GM18502 (cell line): ENCODE data around the gene TMEM263.
"Not testable (repeated sequence)": the region's sequence is repeated elsewhere in the genome, so short reads cannot be mapped to it uniquely, and the experiment has no call there.

Experiments
- ATAC-seq: cut with Tn5 transposase; IDR thresholded peaks from one replicate; pipeline ENCODE4 v1.9.1; 2021; ENCODE audit warnings: mild to moderate bottlenecking; ENCODE audit not compliant: unreplicated experiment, poor library complexity

The TMEM263 gene

GRCh38 chr12:106955377-106956047 lies at the start of gene TMEM263:
TMEM263 (plus strand) TSS chr12:106955907; CDS start chr12:106967117, 11,210 bp downstream.
- ATAC-seq = peak; percentile 82

GRCh38 chr12:106906715-106907114 lies 49.0 kb upstream of the TMEM263 start:
- ATAC-seq = no peak

- ATAC-seq = no peak
Observed at GRCh38 chr12:106907411-106907810, 48.3 kb upstream of the TMEM263 start.

GRCh38 chr12:106907846-106908245 lies 47.9 kb upstream of the TMEM263 start:
- ATAC-seq = no peak

GRCh38 chr12:106908561-106908960 lies 47.1 kb upstream of the TMEM263 start:
- no peak for ATAC-seq

GRCh38 chr12:106910202-106910601 lies 45.5 kb upstream of the TMEM263 start:
- peak; percentile 75 for ATAC-seq

GRCh38 chr12:106911581-106911980 lies 44.1 kb upstream of the TMEM263 start:
- ATAC-seq = no peak

GRCh38 chr12:106913456-106913855 lies 42.3 kb upstream of the TMEM263 start:
- no peak for ATAC-seq

- ATAC-seq = peak; percentile 71
Observed at GRCh38 chr12:106914796-106915634, 40.7 kb upstream of the TMEM263 start.

- no peak for ATAC-seq
Observed at GRCh38 chr12:106915635-106916026, 40.1 kb upstream of the TMEM263 start.

GRCh38 chr12:106917503-106917902 lies 38.2 kb upstream of the TMEM263 start:
- no peak for ATAC-seq

GRCh38 chr12:106918746-106919145 lies 37.0 kb upstream of the TMEM263 start:
- ATAC-seq = no peak

GRCh38 chr12:106919910-106920544 lies 35.7 kb upstream of the TMEM263 start:
- no peak for ATAC-seq

- not testable (repeated sequence) for ATAC-seq
Observed at GRCh38 chr12:106921976-106922375, 33.7 kb upstream of the TMEM263 start.

GRCh38 chr12:106923594-106923993 lies 32.1 kb upstream of the TMEM263 start:
- not testable (repeated sequence) for ATAC-seq

GRCh38 chr12:106924268-106924861 lies 31.3 kb upstream of the TMEM263 start:
- no peak for ATAC-seq

GRCh38 chr12:106926657-106927056 lies 29.1 kb upstream of the TMEM263 start:
- ATAC-seq = no peak

GRCh38 chr12:106934277-106934676 lies 21.4 kb upstream of the TMEM263 start:
- no peak for ATAC-seq

- no peak for ATAC-seq
Observed at GRCh38 chr12:106941481-106942156, 14.1 kb upstream of the TMEM263 start.

- no peak for ATAC-seq
Observed at GRCh38 chr12:106942775-106943174, 12.9 kb upstream of the TMEM263 start.
